OCI-LY1 (cell line): ENCODE measurements around the gene IQGAP2.

Source experiments
- H2AFZ ChIP-seq: fragments of 200-600 bp; sonication (generic), shearing (Covaris generic); 2 replicates; pipeline ENCODE4 v1.6.0; 2014; ENCODE audit warnings: antibody characterized with exemption, mild to moderate bottlenecking, low read length
- H3F3A ChIP-seq: fragments of 200-600 bp; sonication (generic), shearing (Covaris generic); 2 replicates; pipeline ENCODE4 v1.6.0; 2014; ENCODE audit warnings: mild to moderate bottlenecking, antibody characterized with exemption, low read length, moderate library complexity; ENCODE audit not compliant: insufficient read depth
- H3K27ac ChIP-seq: fragments of 200-600 bp; sonication (generic); 2 replicates; pipeline ENCODE4 v1.5.1; 2014; ENCODE audit warnings: low read length, mixed run types, mild to moderate bottlenecking, low read depth; ENCODE audit not compliant: poor library complexity, severe bottlenecking
- H3K27me3 ChIP-seq: fragments of 200-600 bp; sonication (generic); 2 replicates; pipeline ENCODE4 v1.6.0; 2014; ENCODE audit warnings: antibody characterized with exemption, mild to moderate bottlenecking, low read length, moderate library complexity; ENCODE audit not compliant: insufficient read depth
- H3K36me3 ChIP-seq: fragments of 200-600 bp; sonication (generic); 2 replicates; pipeline ENCODE4 v1.6.1; 2014; ENCODE audit warnings: mild to moderate bottlenecking, antibody characterized with exemption, low read length, moderate library complexity, mixed read lengths; ENCODE audit not compliant: insufficient read depth
- H3K4me1 ChIP-seq: fragments of 200-600 bp; sonication (generic); 2 replicates; pipeline ENCODE4 v1.5.1; 2014; ENCODE audit warnings: mild to moderate bottlenecking, low read length, moderate library complexity; ENCODE audit not compliant: insufficient read depth, severe bottlenecking
- H3K4me2 ChIP-seq: fragments of 200-600 bp; sonication (generic), shearing (Covaris generic); 2 replicates; pipeline ENCODE4 v1.6.1; 2014; ENCODE audit warnings: low read length
- H3K4me3 ChIP-seq: fragments of 200-600 bp; sonication (generic); 2 replicates; pipeline ENCODE4 v1.5.1; 2014; ENCODE audit warnings: low read length, low read depth, mild to moderate bottlenecking, mixed read lengths; ENCODE audit not compliant: poor library complexity, severe bottlenecking
- H3K79me2 ChIP-seq: fragments of 200-600 bp; shearing (Covaris generic); 2 replicates; pipeline ENCODE4 v1.6.1; 2016; ENCODE audit warnings: mixed run types, low read length, mixed read lengths; ENCODE audit not compliant: insufficient read depth
- H3K9ac ChIP-seq: fragments of 200-600 bp; sonication (generic), shearing (Covaris generic); 2 replicates; pipeline ENCODE4 v1.6.1; 2014; ENCODE audit warnings: mild to moderate bottlenecking, low read length, mixed read lengths
- H3K9me2 ChIP-seq: fragments of 200-600 bp; sonication (generic), shearing (Covaris generic); 2 replicates; pipeline ENCODE4 v1.6.1; 2014; ENCODE audit warnings: low read depth, mild to moderate bottlenecking, low read length, mixed read lengths
- H3K9me3 ChIP-seq: fragments of 200-600 bp; shearing (Covaris generic); 2 replicates; pipeline ENCODE4 v1.6.1; 2014; ENCODE audit warnings: low read length, mixed read lengths
- H4K20me1 ChIP-seq: fragments of 200-600 bp; sonication (generic), shearing (Covaris generic); 2 replicates; pipeline ENCODE4 v1.6.0; 2016; ENCODE audit warnings: mild to moderate bottlenecking, low read length; ENCODE audit not compliant: insufficient read depth
- EZH2 ChIP-seq: fragments of 200-600 bp; sonication (generic), shearing (Covaris generic); IDR thresholded peaks from 2 replicates; pipeline ENCODE4 v1.8.0; 2017; ENCODE audit warnings: borderline replicate concordance, mixed run types, mild to moderate bottlenecking, antibody characterized with exemption, low read length, moderate library complexity, mixed read lengths
- TF ChIP-seq, protein P1 (sequence below): fragments of 200-600 bp; sonication (generic), shearing (Covaris generic); IDR thresholded peaks from 2 replicates; pipeline ENCODE4 v1.5.1; 2017; ENCODE audit warnings: mild to moderate bottlenecking, antibody characterized with exemption, low read length, moderate library complexity, mixed read lengths

IQGAP2 gene

DNA sequence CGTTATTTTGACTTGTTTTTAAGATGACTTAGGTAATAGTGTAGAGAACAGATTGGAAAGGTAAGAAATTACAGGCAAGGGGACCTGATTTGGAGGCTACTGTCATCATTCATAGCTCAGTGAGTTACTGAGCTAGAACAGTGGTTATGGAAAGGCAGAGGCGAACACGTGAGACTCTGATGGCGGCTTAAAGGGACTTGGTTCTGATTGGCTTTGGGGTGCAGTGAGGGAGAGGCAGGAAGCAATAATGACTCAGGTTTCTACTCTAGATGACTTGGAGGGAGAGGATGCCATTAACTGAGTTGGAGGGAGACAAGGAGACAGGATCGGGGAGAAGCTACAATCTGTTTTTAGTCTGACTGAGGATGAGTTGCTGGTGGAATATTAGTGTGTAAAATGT is 217.1 kb downstream of the IQGAP2 start:
- H3K9me2 ChIP-seq = no peaks in the 10 kb centered on the region
- no peaks in the 10 kb centered on the region for H4K20me1 ChIP-seq
- H3F3A ChIP-seq = no peaks in the 10 kb centered on the region
- TF ChIP-seq, protein P1, sequence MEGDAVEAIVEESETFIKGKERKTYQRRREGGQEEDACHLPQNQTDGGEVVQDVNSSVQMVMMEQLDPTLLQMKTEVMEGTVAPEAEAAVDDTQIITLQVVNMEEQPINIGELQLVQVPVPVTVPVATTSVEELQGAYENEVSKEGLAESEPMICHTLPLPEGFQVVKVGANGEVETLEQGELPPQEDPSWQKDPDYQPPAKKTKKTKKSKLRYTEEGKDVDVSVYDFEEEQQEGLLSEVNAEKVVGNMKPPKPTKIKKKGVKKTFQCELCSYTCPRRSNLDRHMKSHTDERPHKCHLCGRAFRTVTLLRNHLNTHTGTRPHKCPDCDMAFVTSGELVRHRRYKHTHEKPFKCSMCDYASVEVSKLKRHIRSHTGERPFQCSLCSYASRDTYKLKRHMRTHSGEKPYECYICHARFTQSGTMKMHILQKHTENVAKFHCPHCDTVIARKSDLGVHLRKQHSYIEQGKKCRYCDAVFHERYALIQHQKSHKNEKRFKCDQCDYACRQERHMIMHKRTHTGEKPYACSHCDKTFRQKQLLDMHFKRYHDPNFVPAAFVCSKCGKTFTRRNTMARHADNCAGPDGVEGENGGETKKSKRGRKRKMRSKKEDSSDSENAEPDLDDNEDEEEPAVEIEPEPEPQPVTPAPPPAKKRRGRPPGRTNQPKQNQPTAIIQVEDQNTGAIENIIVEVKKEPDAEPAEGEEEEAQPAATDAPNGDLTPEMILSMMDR = no peak
- no peak for TF ChIP-seq EZH2
- H3K4me2 ChIP-seq = no peak overlapping the region
- H3K4me3 ChIP-seq = no peak overlapping the region
- H3K36me3 ChIP-seq = no peaks in the 10 kb centered on the region
- H3K79me2 ChIP-seq = no peaks in the 10 kb centered on the region
- no peak overlapping the region for H3K9ac ChIP-seq
- no peaks in the 10 kb centered on the region for H3K9me3 ChIP-seq
- H3K27ac ChIP-seq = no peak overlapping the region
- H2AFZ ChIP-seq = no peak overlapping the region
- H3K4me1 ChIP-seq = no peaks in the 10 kb centered on the region
- H3K27me3 ChIP-seq = no peaks in the 10 kb centered on the region

DNA sequence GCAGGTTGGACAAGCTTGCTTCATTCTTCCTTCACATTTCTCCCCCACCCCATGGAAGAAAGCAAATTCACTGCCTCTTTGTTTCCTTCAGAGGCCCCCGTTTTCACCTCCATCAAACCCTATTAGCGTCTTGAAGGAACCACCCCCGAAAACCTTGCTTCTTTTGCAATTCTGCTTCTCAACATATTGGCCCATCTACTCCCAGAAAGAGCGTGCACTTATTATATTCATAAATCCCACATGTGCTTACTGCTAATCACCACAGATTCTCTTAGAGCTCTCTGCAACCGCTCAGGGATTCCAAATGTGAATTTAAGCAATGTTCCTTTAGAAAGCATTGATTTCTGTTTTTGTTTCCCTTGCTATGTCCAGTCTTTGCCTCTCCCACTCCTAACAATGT is 219.0 kb downstream of the IQGAP2 start:
- Histone ChIP-seq H3K4me3 (no peak overlapping the region), H3K27me3 (no peaks in the 10 kb centered on the region), H3K79me2 (no peaks in the 10 kb centered on the region), H2AFZ (no peak overlapping the region), H3K4me1 (peaks cover 5% of the 10 kb centered on the region), H3K9me3 (no peaks in the 10 kb centered on the region), H3F3A (no peaks in the 10 kb centered on the region), H3K27ac (no peak overlapping the region), H3K9me2 (no peaks in the 10 kb centered on the region), H3K4me2 (no peak overlapping the region), H4K20me1 (no peaks in the 10 kb centered on the region), H3K9ac (no peak overlapping the region), H3K36me3 (no peaks in the 10 kb centered on the region)
- TF ChIP-seq EZH2 = no peak
- TF ChIP-seq, protein P1 = no peak

DNA sequence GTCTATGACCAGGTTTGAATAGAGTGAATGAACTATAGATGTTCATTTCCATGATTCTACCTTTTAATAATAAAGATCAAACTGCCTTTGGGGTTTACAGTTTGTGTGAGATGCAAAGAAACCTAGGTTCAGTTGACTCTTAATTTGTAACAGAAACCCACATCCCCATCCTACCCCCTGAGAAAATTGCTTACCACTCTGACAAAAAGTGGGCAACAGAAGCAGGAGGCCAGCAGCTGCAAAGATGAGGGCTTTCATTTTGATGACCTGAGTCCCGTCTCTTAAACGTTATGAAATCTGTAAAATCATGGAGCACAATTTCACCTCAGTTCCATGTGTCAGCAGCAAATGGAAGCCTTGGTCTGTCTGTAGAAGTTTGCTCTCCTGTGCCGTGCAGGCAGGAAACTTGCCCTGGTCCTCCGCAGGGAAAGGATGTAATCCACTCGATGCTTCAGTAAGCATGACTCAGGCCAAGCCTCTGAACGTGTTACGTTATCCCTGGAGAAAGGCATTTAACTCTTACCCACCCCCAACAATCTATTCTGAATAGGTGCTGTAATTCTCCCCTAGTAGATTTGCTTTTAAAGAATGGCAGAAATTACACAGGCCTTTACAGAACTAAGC is 220.0 kb downstream of the IQGAP2 start, which contains the start of gene F2RL2:
Gene F2RL2, minus strand, starts transcription at position 431 of the 624 bp plus-strand sequence. Its CDS starts 173 bp downstream, at position 258.
- Histone ChIP-seq H3K4me3 (no peak within 1 kb of the TSS), H3K9ac (no peak within 1 kb of the TSS), H3F3A (no peaks in the 10 kb centered on the region), H3K9me3 (no peaks in the 10 kb centered on the region), H3K36me3 (no peaks in the 10 kb centered on the region), H3K9me2 (no peaks in the 10 kb centered on the region), H3K27me3 (no peaks in the 10 kb centered on the region), H3K4me2 (no peak within 1 kb of the TSS), H2AFZ (no peak within 1 kb of the TSS), H3K4me1 (peaks cover 5% of the 10 kb centered on the region), H3K27ac (no peak within 1 kb of the TSS), H3K79me2 (no peaks in the 10 kb centered on the region), H4K20me1 (no peaks in the 10 kb centered on the region)
- no peak for TF ChIP-seq EZH2
- TF ChIP-seq, protein P1 = no peak
